Right lung (tissue), 5 donors: ENCODE results near the gene HEPACAM. TPM values are rescaled to one million over a fixed set of nuclear protein-coding genes. Genes with fewer than 3 reads are reported as not detected.

Experiments used
- DNase-seq, 2 donors: peaks; one replicate each; pipeline ENCODE4 v3.0.0-alpha.2; 2013
- polyA plus RNA-seq, 5 donors: library from polyadenylated mRNA; unstranded; fragments of 120-200 nt; gene quantifications; one replicate each; pipeline versions ENCODE4 v1.2.1 to v1.2.3, GENCODE V29; 2013; ENCODE audit warnings: inconsistent platforms in 1 of 5, low replicate concordance in 1 of 5; ENCODE audit not compliant: insufficient read length in 5 of 5, insufficient read depth in 1 of 5

Gene HEPACAM
- polyA plus RNA-seq, 5 donors = 0.10 to 0.15 (median 0.11) TPM; not detected in 1

DNA sequence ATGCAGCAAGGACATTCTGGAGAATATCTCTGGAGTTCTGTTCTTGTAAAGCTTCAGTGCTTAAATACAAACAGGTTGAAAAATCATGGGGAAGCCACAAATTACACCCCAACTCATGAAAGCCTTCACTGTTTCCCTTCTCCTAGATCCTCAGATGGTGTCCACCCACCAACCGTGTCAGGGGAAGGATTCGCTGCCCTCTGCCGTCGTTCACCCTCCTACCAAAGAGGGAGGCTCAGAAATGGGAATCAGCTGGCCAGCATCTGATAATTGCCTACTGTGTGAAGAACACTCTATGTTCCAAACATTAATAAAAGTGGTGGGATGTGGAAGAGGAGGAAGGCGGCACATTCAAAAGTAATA is 7.4 kb upstream of the HEPACAM start:
- no peak for DNase-seq

DNA sequence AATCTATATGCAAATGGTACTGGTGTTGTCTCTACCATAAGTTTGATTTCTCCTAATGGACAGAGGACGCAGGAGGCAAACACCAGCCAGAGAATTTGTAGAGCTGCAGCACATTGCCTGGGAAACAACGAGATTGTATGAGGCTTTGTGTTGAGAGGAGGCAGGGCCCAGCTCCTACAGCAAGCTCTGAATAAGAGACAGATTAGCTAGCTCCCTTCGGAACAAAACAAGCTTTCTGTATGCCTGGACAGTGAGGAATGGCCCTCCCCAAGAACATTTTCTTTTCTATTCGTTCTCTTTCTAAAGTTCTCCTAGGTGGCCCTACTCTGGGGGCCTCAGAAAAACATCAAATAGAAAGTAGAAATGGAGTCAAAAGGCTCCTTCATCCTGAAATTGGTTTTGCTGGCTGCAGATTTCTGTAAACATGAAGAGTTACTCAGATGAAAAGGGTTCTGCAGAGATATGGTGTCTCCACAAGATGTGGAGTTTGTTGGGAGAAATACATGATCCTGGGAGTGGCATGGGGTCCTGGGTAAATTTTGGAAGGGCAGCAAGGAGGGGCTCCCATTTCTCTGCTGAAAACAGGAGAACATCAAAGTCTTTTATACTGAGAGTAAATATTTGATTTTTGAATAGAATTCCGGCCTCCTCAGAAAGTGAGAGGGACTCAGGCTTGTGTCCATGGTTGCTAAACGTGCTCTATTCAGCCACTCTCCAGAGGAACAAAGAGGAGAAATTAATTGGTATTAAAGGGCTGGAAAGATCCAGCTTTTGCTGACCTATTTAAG is 6.8 kb upstream of the HEPACAM start:
- DNase-seq = no peak

DNA sequence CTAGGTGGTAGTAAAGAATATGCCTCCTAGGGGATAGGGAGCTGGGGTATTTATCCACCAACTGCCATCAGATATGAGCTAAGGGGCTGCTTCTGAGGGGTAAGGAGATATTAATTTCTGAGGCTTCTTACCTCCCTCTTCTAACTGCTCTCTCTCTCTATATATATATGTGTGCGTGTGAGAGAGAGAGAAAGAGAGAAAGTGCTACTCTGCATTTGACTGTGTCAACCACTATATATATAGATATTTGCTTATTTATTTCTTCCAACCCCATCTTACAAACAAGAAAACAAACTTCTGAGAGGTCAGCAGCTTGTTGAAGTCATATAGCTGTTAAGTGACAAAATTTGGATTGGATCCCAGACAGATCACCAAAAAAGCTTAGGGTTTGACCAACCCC is 5.9 kb upstream of the HEPACAM start:
- no peak for DNase-seq

DNA sequence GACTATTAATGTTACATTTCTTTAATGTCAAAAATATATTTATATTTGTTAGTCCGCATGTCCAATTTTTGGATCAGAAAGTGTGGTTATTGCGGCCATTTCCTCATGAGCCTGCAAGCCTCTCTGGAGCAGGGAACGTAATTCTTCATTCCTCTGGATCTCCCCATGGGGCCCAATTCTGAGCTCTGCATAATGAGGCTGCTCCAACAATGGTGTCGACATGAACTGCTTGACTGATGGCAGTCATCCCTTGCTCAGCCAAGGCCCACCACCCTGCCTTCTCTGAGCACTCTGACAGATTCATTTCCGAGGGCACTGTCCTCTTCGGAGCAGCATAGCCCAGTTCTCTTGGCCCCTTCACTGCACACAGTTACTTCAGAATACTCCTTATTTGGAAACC is 3.1 kb upstream of the HEPACAM start:
- no peak for DNase-seq

DNA sequence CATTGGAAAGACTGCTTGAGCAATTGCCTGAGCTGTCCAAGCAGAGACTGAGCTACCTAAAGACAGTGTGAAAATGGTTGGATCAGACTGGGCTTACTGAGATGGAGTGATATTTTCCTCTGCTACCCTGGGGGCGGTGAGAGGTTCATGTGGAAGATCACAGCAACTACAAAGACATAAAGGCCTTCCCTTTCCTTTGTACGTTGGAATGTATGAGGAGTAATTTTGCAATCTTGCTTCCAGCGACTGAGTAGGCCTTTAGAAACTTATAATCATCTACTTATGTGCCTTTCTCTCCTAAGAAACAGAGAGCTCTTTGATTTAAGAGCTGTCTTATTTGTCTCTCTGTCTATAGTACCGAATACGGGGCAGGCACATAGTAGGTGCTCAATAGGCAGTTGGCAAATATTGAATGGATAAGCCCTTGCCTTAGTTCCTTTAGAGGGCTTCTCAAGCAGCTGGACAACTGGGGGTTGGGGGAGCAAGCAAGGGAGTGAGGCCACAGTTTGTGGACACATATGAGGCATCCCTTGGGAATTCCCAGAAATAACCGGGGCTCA is 2.4 kb upstream of the HEPACAM start:
- DNase-seq = no peak

DNA sequence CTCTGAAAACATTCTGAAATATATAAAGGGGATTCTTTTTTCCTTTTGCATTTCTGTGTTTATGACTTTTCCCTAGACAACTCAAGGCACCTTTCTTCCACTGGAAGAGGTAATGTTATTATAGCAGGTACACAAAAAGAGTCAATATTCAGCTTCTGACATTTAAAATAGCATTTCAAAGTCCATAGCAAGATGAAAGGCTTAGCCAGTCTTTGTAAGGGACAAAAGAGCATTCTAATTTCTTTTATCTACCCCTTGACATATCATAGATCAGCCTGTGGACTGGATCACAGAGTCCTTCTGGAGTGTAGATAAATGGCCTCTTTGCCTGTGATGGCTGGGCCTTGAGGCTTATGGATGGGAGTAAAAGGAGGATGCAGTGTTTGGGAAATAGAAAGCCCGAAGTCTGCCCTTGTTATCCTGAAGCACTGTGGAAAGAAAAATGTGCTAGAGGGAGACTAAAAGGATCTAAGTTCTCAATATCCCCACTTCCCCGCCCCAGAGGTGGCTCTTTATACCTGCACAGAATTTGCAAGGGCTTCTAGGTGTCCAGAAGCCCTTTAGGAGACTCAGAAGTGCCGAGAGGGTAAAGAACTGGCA is 1.6 kb upstream of the HEPACAM start:
- DNase-seq = no peak

DNA sequence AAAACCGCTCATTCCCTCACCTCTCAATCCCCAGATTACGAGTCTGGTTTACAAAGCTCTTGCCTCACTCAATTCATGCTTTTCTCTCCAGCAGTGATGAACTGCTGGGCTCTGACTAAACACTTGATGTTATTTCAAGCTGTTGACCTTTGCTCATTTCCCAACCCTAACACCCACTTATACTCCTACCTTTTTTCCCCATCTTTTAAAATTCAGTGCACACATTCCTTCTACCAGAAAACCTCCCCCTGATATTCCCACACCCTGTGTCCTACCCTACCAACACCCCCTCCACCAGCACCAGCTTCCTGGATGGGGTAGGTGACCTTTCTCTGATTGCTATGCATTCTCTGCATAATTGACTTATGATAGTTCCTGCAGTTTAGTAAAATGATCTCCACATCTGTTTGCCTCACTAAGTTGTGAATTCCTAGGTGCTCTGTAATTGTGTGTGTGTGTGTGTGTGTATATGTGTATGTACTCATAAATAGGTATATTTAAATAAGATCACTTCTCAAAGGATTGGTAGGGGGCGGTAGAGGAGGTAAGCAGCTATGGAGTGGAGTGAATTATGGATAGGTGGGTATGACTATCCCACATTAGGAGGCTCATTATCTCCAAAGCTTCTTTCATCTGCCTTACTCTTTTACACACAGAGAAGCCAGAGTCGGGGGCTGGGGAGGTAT is 842 bp downstream of the HEPACAM start:
- no peak for DNase-seq

DNA sequence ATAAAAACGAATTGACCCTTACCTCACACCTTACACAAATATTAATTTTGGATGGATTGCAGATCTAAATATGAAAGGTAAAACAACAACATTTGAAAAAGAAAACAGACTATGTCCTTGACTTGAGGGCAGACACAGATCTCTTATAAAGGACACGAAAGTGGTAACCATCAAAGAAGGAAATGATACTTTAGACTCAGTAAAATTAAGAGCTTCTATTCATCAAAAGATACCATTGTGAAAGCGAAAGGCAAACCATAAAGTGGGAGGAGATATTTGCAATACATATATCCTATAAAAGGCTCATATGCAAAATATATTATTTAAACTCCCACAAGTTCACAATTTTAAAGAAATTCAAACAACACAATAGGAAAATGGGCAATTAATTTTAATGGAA is 5.0 kb downstream of the HEPACAM start:
- DNase-seq = no peak

DNA sequence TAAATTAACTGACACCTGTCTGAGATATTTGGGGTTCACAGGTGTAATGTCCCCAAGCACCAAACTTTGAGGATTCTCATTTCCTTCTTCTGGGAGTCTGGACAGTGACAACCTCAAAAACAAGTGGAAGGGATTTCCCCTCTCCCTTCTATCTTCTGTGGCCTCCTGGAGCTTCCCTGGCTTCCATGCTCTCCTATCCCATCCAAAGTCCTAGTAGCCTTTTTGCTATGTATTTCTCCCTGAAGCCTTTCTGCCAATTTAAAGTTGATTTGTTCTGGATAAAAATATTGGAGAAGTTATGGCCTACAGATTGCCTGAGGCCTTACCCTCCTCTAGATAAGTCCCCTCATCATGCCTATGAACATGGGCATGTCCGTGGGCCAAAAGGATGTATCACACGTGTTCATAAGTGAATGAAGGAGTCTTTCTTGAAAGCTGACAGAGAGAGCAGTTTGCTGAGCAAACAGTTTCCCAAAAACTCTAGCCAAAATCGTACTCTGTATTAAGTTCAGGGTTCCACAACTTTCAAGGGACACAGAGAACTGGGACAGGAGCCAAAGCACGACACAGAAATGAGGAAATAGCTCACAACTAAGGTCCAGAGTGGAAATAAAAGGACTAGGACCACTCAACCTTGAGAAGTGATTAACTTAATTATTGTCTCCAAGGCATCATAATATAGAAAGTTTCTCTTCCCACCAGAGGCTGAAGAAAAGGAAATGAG is 6.7 kb downstream of the HEPACAM start:
- no peak for DNase-seq

DNA sequence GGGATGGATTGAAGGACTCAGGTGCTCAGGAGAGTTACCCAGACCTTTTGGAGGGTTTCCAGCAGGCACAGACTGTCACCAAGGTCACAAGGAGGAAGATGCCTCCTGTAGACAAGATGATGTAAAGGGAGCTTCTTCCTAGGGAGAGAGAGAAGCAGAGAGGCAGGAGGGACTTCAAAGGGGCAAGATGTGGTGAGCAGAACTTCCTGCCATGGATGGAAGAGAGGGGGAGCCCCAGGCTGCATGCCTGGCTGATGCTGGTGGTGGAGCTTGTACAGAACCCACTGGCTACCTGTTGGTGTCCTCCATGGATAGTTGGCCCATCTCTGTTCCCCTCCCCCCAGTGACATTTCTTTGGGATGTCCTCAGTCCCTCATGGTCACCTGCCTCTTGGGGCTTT is 12.6 kb downstream of the HEPACAM start:
- DNase-seq = no peak

DNA sequence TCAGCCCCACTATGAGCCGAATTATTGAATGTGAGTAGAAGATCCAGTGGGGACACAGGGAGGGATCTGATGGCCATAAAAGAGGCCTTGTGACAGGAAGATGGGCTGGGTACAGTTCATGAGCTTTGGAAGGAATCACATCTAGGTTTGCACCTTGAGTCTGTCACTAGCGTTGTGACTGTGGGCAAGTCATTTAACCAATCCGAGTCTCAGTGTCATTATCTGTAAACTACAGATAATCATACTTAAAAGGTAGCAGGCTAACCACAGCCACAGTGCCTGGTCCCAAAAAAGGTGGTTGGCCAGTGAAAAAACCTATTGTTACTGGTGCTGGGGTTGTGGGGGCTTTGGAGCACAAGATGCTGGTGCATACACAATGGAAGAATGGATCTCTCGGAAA is 13.0 kb downstream of the HEPACAM start:
- no peak for DNase-seq

DNA sequence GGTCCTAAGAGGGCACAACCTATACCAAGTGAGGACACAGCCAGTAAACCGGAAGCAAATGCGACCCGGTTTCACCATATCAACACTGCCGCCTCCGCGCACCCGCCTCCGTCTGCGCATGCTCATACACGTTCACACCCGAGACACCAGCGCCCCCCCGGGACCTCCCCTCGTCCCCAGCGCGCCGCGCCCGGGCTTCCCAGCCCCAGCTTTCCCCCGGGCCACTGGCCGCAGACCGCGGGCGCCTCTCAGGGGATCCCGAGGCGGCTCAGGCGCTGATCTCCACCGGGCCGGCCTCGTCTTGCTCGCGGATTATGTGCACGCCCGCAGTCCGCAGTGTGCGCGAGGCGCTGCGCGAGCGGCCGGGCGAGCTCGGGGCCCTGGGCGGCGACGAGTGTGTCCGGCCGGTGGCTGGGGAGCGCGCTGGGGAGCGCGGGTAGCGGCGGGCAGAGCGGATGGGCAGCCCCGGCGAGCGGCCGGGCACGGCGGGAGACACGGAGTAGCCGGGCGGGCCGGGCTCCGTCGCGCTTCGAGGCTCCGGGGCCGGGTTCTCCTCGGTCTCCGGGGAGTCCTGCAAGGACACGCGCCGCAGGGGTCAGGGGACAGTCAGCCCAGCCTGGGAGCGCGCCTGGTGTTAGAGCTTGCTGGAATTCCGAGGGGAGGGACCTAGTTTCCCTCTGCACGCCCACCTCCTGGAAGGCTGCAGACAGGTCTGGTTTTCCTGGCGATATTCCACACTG is 14.8 kb downstream of the HEPACAM start:
- DNase-seq = peak; percentile 85 to 88

DNA sequence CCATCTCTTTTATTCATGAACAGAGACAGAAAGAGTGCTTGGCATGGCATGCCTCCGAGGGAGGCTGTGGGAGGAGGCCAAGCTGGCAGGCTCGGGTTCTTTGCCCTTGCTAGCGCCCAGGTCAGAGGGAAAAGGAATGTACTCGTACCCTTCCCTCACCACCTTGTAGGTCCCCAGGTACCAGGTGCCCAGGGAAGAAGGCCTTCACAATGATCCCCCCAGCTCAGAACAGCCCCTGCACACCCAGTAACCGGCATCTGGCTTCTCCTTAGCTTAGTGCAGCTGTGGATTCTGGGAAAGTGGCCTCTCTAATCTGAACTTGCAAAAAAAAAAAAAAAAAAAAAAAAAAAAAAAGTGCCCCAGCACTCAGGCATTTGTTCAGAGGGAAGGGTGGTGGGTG is 15.5 kb downstream of the HEPACAM start:
- no peak for DNase-seq

DNA sequence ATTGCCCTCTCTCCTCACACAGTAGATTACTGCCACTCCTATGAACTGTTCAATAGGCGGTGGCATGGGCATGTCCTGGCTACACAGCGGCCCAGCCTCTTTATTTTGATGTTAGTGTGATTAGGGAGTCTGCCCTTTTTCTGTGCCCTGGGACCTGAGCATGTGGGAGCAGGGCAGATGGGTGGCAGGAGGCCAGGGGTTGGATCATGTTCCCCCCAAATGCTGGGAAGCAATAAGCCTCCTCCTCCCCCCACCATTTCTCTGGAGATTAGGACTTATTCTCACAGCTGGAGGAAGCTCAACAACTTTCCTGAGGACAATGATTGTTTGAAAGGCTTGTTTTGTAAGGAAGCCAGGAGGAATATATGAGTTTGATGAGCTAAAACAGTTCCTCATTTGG is 15.9 kb downstream of the HEPACAM start:
- DNase-seq = no peak

DNA sequence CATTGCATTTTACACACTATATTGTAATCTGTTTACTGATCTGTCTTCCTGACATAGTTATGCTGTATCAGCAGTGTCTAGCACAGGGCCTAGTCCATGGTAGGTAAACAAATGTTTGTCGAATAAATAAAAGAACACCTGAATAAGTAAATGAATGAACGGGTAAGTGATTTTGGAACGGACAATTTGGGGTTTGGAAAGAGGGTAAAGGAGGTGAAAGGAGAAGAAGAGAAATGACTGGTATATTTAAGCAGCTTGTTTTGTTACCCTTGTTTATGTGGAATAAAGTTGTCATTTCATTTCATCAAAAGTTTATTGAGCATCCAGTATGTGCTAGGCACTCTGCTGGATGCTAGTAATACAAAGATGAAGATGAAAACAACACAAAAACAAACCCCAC is 16.9 kb downstream of the HEPACAM start, which contains the start of gene HEPN1:
HEPN1 (plus strand) TSS at position 301 of the 400 bp plus-strand sequence.
- DNase-seq = no peak

DNA sequence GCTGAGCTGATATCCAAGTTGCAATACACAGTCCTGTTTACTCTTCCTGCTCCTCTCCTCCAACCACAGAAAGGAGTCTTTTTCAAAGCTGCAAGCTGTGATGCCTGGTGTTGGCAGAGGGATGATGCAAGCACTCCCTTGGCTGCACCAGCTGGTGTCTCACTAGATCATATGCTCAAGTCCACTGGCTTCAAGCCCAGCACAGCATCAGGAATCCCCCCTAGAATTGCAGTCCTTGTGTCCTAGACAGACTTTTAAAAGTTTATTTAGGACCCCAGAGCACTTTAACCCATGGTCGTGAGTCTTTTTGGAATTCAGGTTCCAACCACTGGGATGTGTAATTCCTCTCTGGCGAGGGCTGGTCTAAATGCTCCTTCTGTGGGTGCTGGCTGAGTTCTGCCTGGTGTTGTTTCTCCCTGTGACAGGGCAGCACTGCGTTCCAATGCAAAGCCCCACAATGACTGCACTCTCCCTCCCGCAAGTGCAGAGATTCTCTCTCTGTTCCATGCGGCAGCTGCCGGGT is 18.7 kb downstream of the HEPACAM start:
- no peak for DNase-seq

DNA sequence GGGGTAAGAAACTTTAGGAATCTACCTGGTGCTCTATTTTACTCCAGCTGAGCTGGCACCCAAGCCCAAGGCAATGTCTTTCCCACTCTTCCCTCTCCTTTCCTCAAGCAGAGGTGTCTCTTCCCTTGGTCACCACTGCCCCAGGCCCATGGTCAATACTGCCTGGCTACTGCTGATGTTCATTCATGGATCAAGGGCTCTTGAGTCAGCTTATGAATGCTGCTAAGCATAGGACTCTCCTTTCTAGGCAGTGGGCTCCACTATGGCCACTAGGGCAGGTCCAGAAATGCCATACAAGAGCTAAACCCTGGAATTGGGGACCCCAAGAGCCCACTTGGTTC is 19.5 kb downstream of the HEPACAM start:
- no peak for DNase-seq

DNA sequence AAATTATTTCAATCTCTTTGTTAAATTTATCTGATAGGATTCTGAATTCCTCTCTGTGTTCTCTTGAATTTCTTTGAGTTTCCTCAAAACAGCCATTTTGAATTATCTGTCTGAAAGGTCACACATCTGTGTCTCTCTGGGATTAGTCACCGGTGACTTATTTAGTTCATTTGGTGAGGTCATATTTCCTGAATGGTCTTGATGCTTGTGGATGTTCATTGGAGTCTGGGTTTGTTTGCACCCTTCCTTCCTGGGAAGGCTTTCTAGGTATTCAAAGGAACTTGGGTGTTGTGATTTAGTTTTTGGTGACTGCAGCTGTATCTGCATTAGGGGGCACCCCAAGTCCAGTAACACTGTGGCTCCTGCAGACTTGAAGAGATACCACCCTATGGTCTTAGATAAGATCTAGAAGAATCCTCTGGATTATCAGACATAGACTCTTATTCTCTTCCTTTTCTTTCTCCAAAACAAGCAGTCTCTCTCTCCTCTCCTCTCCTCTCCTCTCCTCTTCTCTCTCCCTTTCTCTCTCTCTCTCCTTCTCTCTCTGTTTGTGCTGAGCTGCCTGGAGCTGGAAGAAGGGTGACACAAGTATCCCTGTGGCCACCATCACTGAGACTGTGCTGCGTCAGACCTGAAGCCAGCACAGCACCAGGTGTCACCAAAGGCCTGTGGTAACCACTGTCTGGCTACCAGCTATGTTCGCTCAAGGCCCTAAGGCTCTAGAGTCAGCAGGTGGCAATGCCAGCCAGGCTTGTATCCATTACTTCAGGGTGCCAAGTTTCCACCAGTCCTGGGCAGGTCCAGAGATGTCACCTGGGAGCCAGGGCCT is 20.1 kb downstream of the HEPACAM start:
- no peak for DNase-seq

DNA sequence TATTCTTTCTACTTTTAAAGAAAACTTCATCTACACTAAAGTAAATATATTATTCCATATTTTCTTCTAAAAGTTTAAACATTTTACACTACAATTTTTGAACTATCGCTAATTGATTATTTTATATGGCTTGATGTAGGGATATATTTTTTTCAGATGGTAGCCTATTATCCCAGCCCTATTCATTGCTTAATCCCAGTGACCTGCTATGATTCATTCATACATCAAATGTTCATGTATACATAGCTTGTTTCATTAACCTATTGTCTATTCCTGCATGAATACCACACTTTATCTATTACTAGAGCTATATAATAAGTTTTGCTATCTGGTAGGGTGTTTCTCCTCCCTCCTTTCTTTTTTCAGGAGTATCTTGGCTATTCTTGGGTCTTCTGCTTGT is 33.2 kb downstream of the HEPACAM start:
- DNase-seq = no peak

DNA sequence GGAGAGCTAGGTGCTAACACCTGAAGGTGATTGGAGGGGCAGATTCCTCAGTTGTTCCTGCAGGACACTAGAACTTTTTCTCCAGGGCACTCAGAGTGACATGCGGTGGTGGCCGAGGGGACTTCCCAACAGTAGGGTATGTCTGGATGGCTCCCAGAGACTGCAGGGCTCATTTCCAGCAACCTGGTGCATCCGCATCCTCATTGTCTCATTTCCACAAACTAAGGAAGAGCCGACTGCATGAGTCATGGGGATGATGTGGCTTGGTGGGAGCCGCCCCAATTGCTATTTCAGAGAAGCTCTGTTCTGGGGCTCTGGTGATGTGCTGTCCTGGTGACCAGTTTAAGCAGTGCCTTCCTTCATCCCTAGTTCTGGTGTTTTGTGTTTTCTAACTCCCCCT is 35.4 kb downstream of the HEPACAM start:
- no peak for DNase-seq
